Stimulated activated CD8-positive, alpha-beta memory T cell treated with anti-CD3 and anti-CD28 coated beads, Interleukin-12 subunit alpha, Interleukin-12 subunit beta, amount 100 ng/mL, for 24 hours (primary cell): ENCODE data around the gene VSIR.

Source experiments
- DNase-seq: peaks from one replicate; pipeline ENCODE4 v3.0.0-alpha.2; 2020; ENCODE audit errors: extremely low read depth

The VSIR gene

DNA sequence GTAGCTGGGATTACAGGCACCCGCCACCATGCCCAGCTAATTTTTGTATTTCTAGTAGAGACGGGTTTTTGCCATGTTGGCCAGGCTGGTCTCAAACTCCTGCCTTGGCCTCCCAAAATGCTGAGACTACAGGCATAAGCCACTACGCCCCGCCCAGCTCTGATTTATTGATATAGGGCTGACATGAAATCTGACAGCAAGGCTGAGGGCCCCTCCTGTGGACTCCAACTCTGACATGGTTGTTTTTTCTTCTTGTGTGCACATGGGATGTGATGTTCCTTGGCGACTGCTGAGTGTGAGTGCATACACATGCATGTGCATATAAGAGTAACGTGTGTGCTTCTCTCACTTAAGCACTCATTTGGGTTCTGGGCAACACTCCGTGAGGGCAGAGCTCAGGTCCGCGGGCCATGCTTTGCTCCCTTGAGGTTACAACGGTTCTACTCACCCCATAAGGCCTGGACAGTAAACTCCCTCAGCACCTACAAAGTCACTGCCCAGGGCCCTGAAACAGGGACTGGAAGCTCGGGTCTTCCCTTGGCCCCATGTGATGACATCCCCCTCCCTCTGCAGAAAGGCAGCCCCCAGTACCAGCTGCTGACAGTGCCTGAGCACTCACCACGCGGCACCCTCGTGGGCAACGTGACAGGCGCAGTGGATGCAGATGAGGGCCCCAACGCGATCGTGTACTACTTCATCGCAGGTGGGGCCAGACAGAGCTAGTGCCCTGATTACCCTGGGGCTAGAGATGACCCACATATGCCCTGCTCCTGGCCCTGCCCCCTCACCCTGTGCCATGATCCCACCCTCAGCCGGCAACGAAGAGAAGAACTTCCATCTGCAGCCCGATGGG lies 33.6 kb upstream of the VSIR start:
- no peak for DNase-seq

DNA sequence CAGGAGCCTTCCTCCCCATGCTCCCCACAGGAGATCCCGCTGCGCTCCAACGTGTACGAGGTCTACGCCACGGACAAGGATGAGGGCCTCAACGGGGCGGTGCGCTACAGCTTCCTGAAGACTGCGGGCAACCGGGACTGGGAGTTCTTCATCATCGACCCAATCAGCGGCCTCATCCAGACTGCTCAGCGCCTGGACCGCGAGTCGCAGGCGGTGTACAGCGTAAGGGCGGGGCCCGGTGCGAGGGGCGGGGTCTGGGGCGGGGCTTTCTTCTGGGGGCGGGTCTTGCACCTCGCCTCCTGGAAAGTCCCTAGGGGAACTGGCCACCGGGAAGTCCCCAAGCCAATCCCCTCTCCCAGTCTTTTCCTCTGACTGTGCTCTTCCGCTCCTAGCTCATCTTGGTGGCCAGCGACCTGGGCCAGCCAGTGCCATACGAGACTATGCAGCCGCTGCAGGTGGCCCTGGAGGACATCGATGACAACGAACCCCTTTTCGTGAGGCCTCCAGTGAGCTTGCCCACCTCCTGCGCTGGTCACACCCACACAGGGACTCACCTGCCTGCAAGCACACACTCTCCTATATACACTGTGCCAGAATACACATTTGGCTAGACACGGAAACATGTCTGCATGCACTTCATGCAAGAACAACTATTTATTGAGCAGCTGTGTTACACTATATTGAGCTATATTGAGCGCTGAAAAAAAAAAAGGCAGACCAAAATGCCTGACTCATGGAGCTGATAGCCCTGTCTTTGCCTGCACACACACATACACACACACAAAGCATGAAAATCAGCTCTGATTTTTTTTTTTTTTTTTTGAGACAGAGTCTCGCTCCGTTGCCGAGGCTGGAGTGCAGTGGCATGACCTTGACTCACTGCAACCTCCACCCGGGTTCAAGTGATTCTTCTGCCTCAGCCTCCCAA lies 32.7 kb upstream of the VSIR start:
- DNase-seq: no peak

DNA sequence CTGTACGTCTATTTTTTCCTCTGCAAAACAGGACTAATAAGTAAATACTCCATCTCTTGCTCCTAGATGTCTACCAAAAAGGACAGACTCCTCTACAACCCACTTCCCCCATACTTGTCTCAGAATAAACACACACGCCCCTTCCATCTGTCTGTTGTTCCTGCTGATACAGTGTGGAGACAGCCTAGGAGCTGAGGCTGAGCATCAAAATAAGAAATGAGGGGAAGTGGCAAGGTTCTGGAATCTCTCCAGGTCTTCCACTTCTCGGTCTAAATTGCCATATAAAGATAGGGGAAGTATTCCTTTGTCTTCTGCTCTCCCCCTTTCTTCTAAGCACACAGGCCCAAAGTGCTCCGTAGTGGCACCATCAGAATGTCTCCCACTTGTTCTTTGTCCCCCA lies 30.8 kb upstream of the VSIR start:
- DNase-seq: no peak

DNA sequence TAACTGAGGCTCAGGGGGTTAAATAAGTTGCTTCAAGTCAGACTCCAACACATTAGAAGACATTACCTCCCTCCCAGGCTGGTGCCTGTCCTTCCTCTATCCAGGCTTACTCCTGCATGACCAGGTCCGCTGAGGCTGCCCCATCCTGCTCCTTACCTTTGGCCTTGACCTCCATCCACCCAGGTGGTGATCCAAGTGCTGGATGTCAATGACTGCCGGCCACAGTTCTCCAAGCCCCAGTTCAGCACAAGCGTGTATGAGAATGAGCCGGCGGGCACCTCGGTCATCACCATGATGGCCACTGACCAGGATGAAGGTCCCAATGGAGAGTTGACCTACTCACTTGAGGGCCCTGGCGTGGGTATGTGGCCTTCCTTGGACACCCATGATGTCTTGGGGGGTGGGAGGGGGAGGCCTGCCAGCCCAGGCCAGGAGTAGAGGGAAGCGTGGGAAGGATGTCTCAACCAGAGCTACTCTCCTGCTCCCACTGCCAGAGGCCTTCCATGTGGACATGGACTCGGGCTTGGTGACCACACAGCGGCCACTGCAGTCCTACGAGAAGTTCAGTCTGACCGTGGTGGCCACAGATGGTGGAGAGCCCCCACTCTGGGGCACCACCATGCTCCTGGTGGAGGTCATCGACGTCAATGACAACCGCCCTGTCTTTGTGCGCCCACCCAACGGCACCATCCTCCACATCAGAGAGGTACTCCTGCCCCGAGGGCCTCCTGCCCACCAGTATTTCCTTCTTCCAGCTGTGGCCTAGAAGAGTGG lies 29.6 kb upstream of the VSIR start:
- no peak for DNase-seq

DNA sequence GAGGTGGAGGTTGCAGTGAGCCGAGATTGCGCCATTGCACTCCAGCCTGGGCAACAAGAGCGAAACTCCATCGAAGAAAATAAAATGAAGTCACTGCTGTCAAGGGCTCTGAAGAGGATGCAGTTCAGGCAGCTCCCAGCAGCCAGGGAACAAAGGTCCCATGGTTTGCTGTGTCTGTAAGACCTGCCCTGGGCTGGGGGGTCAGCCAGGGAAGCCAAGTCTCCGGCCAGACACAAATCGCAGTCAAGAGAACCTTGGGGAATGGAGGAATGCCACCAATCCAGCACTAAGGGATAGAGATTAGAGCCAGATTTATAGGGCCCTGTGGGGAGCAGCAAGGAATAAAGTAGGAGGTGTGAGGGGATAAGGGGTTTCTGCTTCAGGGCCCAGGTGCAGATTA lies 28.9 kb upstream of the VSIR start:
- DNase-seq: no peak

DNA sequence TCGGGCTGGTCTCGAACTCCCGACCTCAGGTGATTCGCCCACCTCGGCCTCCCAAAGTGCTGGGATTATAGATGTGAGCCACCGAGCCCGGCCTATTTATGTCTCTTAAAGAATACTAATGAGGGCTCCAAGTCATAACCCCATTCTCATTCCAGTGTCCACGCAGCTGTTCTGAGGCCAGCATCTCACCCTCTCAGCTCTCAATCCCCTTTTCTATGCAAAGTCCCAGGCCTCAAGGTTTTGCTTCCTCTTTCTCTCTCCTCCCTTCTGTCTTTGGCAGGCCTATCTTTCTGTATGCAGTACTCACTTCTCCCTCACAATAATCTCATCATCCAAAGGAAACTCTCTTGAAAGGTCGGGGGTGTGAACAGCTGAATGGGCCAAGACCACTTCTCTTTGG lies 28.0 kb upstream of the VSIR start:
- no peak for DNase-seq

DNA sequence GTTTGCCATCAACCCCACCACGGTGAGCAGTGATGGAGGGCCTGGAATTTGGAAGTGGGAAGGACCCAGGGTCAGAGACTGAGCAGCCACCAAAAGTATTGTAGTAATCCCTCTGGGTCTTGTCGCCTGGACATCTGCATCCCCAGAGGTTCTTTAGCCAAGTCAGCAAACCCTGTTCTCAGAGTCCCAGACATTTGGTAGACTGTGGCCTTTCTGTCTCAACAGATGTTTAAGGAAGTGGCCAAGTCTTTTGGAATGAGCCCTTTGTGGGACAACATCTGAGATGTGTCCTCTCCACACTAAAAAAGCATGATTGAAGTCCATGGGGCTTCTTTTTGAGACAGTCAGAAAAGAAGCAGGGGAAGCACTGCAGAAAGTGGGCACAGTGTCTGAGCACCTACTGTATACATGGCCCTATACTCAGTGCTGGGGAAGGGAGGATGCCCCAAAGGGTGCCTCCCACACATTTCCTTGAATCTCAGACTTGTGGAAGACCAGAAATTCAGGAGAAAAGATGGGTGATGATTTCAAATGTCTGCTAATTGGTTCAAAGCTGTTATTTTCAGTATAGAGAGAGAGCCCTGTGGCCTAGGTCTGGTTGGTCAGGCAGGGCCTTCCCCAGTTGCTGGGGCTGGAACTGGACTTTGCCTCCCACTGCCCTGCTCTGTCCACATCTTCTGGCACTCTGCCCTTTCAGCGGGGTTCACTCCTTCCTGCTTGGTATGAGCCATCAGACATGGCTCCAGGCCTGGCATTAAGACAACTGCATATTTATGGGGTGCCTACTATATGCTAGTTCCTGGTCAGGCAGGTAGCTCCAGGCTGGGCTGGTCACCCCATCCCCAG lies 26.5 kb upstream of the VSIR start:
- DNase-seq: no peak

DNA sequence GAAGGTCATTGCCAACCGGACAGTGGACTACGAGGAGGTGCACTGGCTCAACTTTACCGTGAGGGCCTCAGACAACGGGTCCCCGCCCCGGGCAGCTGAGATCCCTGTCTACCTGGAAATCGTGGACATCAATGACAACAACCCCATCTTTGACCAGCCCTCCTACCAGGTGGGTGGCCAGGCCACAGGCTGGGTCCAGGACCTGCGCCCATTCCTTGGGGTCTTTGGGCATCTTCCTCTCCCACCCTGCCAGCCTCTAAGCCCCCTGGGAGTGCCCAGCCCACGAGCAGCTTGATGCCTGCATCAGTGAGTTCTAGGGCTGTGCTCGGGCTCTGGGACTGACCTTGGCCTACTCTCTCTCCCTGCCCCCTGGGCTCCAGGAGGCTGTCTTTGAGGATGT lies 25.8 kb upstream of the VSIR start:
- no peak for DNase-seq

DNA sequence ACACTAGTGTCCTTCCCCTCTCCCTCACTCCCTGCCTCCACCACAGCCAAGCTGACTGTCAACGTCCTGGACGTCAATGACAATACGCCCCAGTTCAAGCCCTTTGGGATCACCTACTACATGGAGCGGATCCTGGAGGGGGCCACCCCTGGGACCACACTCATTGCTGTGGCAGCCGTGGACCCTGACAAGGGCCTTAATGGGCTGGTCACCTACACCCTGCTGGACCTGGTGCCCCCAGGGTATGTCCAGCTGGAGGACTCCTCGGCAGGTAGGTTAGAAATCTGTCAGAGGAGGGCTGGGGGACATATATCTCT lies 24.9 kb upstream of the VSIR start:
- DNase-seq: no peak

DNA sequence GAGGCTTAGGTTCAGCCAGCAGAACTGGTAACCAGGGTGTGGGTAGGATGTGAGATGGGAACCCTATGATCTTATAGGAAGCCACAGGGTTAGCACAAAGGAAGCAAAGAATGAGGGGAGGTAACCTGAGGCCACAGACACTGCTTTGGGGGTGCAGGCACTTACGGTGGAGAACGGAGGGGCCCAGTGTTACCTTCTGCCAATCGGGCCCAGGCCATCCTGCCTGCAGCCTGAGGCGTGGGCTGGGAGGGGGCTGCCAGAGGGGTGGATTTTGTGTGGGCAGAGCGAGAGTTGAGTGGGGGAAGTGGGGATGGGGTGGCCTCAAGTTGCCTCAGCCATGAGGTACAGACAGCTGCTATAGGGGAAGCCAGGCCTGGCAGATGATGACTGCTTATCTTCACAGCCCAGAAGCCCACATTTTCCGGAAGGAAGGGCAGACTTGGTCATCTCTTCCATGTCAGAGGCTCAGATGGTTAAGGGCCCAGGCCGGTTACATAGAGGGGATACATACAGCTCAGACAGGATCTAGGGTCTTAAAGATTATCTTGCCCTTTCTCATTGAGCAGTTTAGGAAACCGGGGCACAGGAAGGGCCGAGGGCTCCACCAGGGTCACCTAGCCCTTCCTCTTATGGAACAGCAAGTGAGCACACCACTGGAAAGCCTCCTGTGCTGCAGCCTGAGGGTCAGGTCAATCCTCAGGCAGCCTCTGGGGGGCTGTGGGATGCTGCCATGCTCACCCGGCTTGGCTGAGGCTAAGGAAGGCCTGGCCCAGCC lies 24.4 kb upstream of the VSIR start:
- DNase-seq: no peak

DNA sequence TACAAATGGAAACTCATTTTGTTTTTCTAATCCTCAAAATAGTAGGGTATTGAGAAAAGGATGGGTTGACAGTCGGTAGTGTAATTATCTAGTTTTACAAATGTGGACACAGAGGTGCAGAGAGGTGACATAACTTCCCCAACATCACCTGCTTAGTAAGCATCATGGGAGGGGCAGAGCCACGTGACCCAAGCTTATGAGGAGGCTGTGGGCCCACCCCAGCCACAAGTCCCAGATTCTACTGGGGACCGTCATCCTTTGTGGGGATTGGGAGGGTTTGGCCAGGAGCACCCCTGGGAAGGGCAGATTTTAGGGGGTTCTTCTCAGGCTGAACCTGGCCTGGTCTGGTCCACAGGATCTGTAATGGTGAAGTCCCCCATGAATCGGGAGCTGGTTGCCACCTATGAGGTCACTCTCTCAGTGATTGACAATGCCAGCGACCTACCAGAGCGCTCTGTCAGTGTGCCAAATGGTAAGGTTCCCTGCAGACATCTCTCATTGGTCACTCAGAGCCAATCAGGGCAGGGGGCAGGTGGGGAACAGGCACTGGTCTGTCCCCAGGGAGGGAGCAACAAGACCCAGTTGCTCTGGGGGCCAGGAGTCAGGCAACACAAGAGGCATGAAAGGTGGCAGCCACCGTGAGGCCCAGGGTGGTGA lies 23.6 kb upstream of the VSIR start:
- DNase-seq: no peak

DNA sequence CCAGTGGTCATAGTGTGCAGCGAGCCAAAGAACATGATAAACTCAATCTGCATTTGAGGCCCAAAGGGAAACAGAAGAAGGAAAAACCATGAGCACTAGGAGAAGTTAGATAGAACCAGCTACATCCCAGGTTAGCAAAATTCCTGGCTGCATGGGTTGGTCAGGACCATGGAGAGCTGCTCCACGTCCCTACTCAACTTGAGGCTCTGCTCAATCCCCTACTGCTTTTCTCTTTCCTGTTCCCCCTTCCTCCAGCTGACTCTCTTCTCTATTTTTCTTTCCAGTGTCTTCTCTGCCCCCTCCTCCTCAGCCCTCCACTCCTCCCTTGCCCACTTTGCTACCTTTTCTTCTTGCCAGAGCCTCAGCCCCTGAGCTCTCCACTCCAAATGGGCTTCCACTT lies 21.9 kb upstream of the VSIR start:
- DNase-seq: no peak

DNA sequence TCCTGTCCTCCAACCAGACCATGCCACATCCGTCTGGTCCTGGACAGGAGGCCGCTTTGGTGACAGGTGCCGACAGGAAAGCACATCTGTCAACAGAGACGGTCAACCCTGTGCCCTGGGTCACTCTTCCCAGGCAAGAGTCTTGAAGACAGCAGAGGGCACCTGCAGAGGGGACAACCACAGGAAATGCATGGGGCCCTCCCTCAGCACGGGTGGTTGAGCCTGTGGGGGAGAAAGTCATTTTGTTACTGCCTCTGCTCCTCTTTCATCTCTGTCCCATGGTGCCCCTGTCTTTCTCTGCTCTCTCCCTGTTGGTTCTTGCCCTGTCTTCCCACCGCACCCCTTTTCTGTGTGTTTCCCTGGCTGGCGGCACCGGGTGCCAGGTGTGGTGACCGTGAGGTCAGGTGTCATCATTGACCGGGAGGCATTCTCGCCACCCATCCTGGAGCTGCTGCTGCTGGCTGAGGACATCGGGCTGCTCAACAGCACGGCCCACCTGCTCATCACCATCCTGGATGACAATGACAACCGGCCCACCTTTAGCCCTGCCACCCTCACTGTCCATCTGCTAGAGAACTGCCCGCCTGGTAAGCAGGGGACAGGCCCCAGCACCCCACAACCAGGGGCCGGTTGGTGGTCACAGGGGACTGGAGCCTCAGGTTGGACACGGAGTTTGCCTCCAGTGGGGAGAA lies 17.6 kb upstream of the VSIR start:
- no peak for DNase-seq

DNA sequence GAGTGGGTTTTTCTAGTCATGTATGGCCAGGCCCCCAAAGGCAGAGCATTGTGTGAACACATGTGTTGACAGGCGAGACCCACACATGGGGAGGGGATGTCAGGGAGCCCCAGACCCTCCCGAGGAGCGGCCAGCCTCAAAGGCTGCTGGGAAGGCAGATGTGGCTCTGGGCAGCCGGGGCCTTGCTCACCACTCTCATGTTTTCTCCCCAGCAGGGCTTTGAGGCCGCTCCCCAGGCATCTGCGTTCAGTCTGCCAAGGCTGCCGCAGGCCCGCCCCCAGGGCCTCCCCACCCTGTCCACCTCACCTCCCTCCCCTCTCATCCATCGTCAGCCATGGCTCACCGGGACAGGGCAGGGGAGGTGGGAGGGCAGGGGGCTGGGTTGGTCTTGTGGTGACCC lies 16.6 kb upstream of the VSIR start:
- DNase-seq: no peak

DNA sequence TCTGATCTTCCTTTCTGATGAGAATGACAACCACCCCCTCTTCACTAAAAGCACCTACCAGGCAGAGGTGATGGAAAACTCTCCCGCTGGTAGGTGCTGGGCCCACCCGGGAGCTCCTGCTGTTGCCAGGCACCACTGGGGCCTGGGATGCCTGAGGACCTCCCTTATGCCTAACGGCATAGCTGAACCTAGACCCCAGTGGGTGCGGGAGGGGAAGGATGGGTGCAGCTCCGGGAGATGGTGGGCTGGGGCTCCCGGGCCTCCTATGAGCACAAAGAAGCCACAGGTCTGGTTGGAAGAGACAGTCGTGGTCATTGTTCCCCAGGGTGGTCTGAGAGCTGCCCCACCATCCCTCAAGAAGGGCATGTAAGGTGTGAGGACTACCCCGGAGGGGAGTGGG lies 15.6 kb upstream of the VSIR start:
- no peak for DNase-seq

DNA sequence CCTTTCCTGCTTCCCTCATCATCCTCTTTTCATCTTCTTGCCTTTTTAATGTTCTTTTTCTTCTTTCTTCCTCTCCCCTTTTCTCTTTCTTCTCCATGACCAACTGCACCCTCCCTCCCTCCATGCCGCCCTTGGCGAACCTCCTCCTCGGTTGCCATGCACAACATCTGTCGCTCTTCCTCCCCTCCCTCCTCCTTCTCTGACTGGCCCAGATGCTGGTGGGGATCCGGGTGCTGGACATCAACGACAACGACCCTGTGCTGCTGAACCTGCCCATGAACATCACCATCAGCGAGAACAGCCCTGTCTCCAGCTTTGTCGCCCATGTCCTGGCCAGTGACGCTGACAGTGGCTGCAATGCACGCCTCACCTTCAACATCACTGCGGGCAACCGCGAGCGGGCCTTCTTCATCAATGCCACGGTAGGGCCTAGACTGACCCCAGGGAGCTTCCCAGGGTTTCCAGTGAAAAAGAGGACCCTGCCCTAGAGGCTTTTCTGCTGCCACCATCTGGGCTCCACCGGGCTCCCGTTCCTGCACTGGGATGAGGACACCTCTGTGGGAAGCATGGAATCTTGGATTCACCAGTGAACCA lies 11.5 kb upstream of the VSIR start:
- DNase-seq: no peak

DNA sequence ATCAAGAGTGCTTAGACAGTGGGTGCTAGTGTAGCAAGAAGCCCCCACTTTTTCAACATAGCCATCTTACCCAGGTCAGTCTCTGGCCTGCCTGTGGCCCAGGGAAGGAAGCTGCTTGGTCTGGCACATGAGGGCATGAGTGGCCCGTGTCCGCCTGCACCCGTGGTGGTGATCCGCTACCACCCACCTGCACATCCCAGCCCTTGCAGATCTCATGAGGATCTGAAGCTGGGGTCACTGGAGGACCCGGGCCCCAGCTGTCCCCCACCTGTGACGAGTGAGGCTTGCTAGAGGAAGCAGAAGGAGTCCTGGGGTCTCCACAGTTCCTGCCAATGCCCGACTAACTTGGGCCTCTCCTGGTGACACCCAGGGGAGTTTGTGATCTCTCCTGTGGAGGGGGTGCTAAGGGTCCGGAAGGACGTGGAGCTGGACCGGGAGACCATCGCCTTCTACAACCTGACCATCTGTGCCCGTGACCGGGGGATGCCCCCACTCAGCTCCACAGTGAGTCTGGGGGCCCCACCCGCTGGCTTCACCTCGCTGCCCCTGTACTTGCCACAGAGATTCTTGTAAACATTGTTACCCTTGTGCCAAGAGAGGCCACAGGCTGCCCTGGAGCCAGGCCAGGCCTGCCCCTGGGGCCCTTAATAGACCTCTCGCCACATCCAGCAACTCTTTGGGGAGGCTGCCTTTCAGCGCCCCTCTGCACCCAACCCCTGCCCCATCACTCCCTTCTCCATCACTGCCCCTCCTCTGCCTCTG lies 10.8 kb upstream of the VSIR start:
- DNase-seq: no peak

DNA sequence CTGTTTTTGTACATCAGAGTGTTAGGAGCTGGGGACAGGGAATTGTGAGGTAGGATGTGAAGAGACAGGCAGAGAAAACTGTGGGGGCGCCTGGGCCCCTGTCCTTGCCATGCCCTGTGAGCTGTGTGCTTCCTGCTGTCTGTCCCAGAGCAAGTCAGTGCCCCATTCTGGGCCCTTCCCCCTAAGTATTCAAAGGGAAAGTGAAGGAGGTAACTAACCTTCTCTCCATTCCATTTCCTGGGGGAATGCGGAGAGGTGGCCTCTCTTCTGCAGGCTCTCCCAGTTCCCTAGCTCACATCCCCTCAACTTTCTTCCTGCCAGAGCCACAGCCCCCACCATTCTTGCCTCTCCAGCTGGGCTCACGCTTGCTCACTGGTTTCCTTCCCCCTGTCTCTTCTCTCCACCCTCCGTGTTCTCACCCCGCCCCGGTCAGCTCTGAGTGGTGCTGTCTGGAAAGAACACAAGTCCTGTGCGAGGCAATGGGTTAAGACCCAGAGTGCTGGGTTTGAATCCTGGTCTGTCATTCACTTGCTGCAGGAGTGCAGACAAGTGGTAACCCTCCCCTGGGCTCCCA lies 9.7 kb upstream of the VSIR start:
- DNase-seq: no peak
